Caco-2 (cell line): ENCODE data around the gene PPAT. TPM values are rescaled to one million over a fixed set of nuclear protein-coding genes. Genes with fewer than 3 reads are reported as not detected.
A peak's percentile ranks its signal among the peaks of the same experiment; 100 is the strongest.

Source experiments
- BruUV-seq: library from RNA; stranded (reverse); fragments of 400-500 nt; replicated peaks from 2 replicates; lab custom pipeline; 2021; lab: Mats Ljungman, UMichigan
- CTCF ChIA-PET: fragments of 300-600 bp; sonication (Branson Sonifier 250); formaldehyde crosslinking; loops from one replicate; lab custom pipeline; 2022; ENCODE audit warnings: antibody characterized with exemption; lab: Charles Lee
- POLR2A ChIA-PET: fragments of 300-600 bp; sonication (Branson Sonifier 250); formaldehyde crosslinking; loops from one replicate; lab custom pipeline; 2022; ENCODE audit warnings: antibody characterized with exemption; lab: Charles Lee
- DNase-seq, 2 experiments: peaks; one replicate each; pipeline versions ENCODE4 v3.0.0 to v3.0.0-alpha.2; 2020 to 2022
- H3K27me3 ChIP-seq: replicated peaks from 2 replicates; pipeline ENCODE4 v1.6.0; 2011; ENCODE audit warnings: low read length; ENCODE audit not compliant: control insufficient read depth, insufficient read depth
- H3K36me3 ChIP-seq: 2 replicates; pipeline ENCODE4 v1.5.1; 2011; ENCODE audit warnings: low read length; ENCODE audit not compliant: control insufficient read depth, insufficient read depth
- H3K4me1 ChIP-seq: fragments of 250-450 bp; sonication (Bioruptor Pico); 2 replicates; pipeline ENCODE4 v1.5.1; 2020; ENCODE audit warnings: mild to moderate bottlenecking
- H3K4me3 ChIP-seq: 2 replicates; pipeline ENCODE4 v1.5.1; 2011; ENCODE audit warnings: low read depth, mild to moderate bottlenecking, control low read depth, low read length
- H3K9me3 ChIP-seq: fragments of 250-450 bp; sonication (Bioruptor Pico); 2 replicates; pipeline ENCODE4 v1.5.1; 2020; ENCODE audit warnings: mild to moderate bottlenecking, moderate library complexity
- H3K27ac Mint-ChIP-seq: one replicate; pipeline ENCODE4 v1.8.0; 2022; ENCODE audit warnings: mixed read lengths; ENCODE audit not compliant: unreplicated experiment
- H3K27me3 Mint-ChIP-seq: one replicate; pipeline ENCODE4 v1.8.0; 2022; ENCODE audit warnings: mixed read lengths; ENCODE audit not compliant: insufficient read depth, unreplicated experiment
- H3K36me3 Mint-ChIP-seq: one replicate; pipeline ENCODE4 v1.8.0; 2022; ENCODE audit warnings: mild to moderate bottlenecking, mixed read lengths; ENCODE audit not compliant: insufficient read depth, unreplicated experiment
- H3K4me1 Mint-ChIP-seq: one replicate; pipeline ENCODE4 v1.8.0; 2022; ENCODE audit warnings: low read depth, mixed read lengths; ENCODE audit not compliant: unreplicated experiment
- H3K4me3 Mint-ChIP-seq: one replicate; pipeline ENCODE4 v1.8.0; 2022; ENCODE audit warnings: mild to moderate bottlenecking, moderate library complexity, mixed read lengths; ENCODE audit not compliant: unreplicated experiment
- H3K9me3 Mint-ChIP-seq: one replicate; pipeline ENCODE4 v1.8.0; 2022; ENCODE audit warnings: mixed read lengths; ENCODE audit not compliant: unreplicated experiment
- intact Hi-C: fragments of 100-400 bp; cut with micrococcal nuclease; formaldehyde crosslinking; loops from one replicate; pipeline ENCODE4 v1.10.0; 2022; ENCODE audit not compliant: unreplicated experiment
- total RNA-seq: library from RNA; stranded (reverse); gene quantifications from 2 replicates; pipeline ENCODE4 v1.2.3, GENCODE V29; 2022
- TF ChIP-seq, protein P1 (sequence below), 2 experiments: fragments of 200-600 bp in 1 of 2; IDR thresholded peaks; 1 replicate in 1 of 2; 2 replicates in 1 of 2; pipeline versions ENCODE4 v1.5.1 to v1.8.0; 2011 to 2022; ENCODE audit warnings: antibody characterized with exemption in 1 of 2, control low read depth in 1 of 2, inconsistent platforms in 1 of 2, low read depth in 1 of 2, low read length in 1 of 2, mild to moderate bottlenecking in 1 of 2, moderate library complexity in 1 of 2; ENCODE audit not compliant: insufficient read depth in 1 of 2, severe bottlenecking in 1 of 2, unreplicated experiment in 1 of 2

PPAT gene
- total RNA-seq, 1 experiment from 2014 or later = 60.7 TPM

DNA sequence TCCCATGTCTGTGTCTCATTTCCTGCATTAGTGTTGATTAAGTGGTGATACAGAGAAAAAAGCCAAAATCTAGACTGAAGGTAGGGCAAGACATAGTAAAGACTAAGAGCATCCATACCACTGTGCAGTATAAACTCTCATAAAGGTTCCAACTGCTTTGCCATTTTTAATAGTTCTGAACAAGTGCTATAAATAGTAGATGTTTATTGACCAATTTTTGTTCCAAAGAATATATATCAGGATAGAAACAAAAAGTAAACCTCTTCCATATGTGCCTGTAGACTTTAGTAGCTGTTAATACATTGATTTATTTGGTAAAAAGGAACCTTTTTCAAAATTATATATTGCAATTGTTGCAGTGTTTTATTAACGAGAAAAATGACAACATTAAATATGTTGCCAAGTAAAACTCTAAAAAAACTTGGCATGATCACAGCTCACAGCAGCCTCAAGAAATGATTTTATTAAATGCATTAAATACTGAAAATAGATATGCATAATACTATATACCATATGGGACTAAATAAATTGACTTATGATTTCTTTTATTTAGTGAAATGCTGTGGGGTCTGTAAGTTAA, 25.8 kb downstream of the PPAT start:
- Mint-ChIP-seq H3K9me3 (no peaks in the 10 kb centered on the region), H3K27me3 (no peaks in the 10 kb centered on the region), H3K4me1 (peaks cover 6% of the 10 kb centered on the region), H3K27ac (peak overlapping the region; percentile 95), H3K4me3 (no peak overlapping the region), H3K36me3 (peaks cover 44% of the 10 kb centered on the region)
- H3K4me1 ChIP-seq = peaks cover 19% of the 10 kb centered on the region
- no peaks in the 10 kb centered on the region for H3K9me3 ChIP-seq
- no peak overlapping the region for H3K4me3 ChIP-seq
- no TSS peak for BruUV-seq
- intact Hi-C loops = loop anchor here (1.0 kb wide), 1 partner anchor 26 kb away; the partner anchor contains the start of gene PPAT
- no peaks in the 10 kb centered on the region for H3K27me3 ChIP-seq
- ChIA-PET POLR2A (interaction anchor here (0.6 to 2.0 kb wide), 3 partner anchors 22 to 28 kb away, joined by 4 to 11 read pairs (median 10); partner anchors contain the start of genes AASDH, PAICS and PPAT), CTCF (interaction anchor here (0.6 kb wide), 1 partner anchor 27 kb away, joined by 3 read pairs; the partner anchor contains the start of gene PAICS)
- H3K36me3 ChIP-seq = no peaks in the 10 kb centered on the region
- no peak for DNase-seq
- TF ChIP-seq, protein P1, sequence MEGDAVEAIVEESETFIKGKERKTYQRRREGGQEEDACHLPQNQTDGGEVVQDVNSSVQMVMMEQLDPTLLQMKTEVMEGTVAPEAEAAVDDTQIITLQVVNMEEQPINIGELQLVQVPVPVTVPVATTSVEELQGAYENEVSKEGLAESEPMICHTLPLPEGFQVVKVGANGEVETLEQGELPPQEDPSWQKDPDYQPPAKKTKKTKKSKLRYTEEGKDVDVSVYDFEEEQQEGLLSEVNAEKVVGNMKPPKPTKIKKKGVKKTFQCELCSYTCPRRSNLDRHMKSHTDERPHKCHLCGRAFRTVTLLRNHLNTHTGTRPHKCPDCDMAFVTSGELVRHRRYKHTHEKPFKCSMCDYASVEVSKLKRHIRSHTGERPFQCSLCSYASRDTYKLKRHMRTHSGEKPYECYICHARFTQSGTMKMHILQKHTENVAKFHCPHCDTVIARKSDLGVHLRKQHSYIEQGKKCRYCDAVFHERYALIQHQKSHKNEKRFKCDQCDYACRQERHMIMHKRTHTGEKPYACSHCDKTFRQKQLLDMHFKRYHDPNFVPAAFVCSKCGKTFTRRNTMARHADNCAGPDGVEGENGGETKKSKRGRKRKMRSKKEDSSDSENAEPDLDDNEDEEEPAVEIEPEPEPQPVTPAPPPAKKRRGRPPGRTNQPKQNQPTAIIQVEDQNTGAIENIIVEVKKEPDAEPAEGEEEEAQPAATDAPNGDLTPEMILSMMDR (IDR thresholded peaks at IDR 0.05; ENCODE audit: insufficient read depth in 1 of 2, low read depth in 1 of 2, low read length in 1 of 2, severe bottlenecking in 1 of 2, unreplicated experiment in 1 of 2) = no peak

DNA sequence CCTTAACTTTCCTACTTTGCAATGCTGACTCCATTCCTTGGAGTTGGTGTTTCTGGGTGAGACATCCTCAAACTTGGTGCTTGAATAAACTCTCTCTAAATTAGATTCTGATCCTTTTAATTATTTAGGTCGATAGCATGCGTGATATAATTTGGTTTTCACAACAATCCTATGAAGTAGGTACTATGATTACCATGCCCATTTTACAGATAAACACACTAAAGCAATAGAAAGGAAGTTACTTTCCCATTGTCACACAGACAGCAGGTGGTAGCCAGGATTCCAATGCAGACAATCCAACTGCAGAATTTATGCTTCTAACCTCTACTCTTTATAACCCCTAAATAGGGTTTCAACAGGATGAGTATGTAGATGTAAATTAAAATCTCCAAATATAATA, 26.4 kb downstream of the PPAT start:
- Mint-ChIP-seq H3K27ac (no peak overlapping the region), H3K27me3 (no peaks in the 10 kb centered on the region), H3K36me3 (peaks cover 46% of the 10 kb centered on the region), H3K9me3 (no peaks in the 10 kb centered on the region), H3K4me3 (no peak overlapping the region), H3K4me1 (peaks cover 6% of the 10 kb centered on the region)
- ChIA-PET POLR2A (no interaction called here), CTCF (no interaction called here)
- Histone ChIP-seq H3K4me3 (no peak overlapping the region), H3K36me3 (no peaks in the 10 kb centered on the region), H3K27me3 (no peaks in the 10 kb centered on the region), H3K9me3 (no peaks in the 10 kb centered on the region), H3K4me1 (peaks cover 16% of the 10 kb centered on the region)
- TF ChIP-seq, protein P1 (IDR thresholded peaks at IDR 0.05; ENCODE audit: insufficient read depth in 1 of 2, low read depth in 1 of 2, low read length in 1 of 2, severe bottlenecking in 1 of 2, unreplicated experiment in 1 of 2) = no peak
- intact Hi-C loops = no loop called here
- no peak for DNase-seq
- no TSS peak for BruUV-seq

DNA sequence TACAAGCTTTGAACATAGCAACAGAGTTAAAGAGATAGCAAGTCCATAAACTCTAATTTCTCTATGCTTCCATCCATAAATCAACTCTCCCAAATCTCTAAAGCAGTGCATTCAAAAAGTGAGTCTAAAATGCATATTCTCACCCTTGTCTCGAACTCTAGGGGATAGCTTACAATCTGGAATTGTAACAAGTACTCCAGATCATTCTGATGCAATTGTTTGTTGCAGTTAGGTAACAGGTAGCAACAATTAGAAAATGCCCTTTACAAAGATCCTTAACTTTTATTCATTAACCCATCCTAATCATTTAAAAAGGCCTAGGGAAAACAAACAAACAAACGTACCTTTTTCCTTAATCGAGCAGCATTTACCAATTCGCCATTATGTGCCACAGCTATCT, 29.3 kb downstream of the PPAT start:
- Histone ChIP-seq H3K4me3 (no peak overlapping the region), H3K9me3 (no peaks in the 10 kb centered on the region), H3K36me3 (no peaks in the 10 kb centered on the region), H3K4me1 (peaks cover 8% of the 10 kb centered on the region; the same call in 1 of the 2 replicates), H3K27me3 (no peaks in the 10 kb centered on the region)
- no peaks in the 10 kb centered on the region for H3K9me3 Mint-ChIP-seq
- H3K36me3 Mint-ChIP-seq = peaks cover 49% of the 10 kb centered on the region
- no peak for DNase-seq
- TF ChIP-seq, protein P1 (IDR thresholded peaks at IDR 0.05; ENCODE audit: insufficient read depth in 1 of 2, low read depth in 1 of 2, low read length in 1 of 2, severe bottlenecking in 1 of 2, unreplicated experiment in 1 of 2) = no peak
- intact Hi-C loops = no loop called here
- CTCF ChIA-PET = no interaction called here
- no TSS peak for BruUV-seq
- no peak overlapping the region for H3K4me3 Mint-ChIP-seq
- no peak overlapping the region for H3K27ac Mint-ChIP-seq
- no peaks in the 10 kb centered on the region for H3K27me3 Mint-ChIP-seq
- POLR2A ChIA-PET = no interaction called here
- peaks cover 6% of the 10 kb centered on the region for H3K4me1 Mint-ChIP-seq
